Activated T-cell treated with anti-CD3 and anti-CD28 coated beads for 24 hours (primary cell): ENCODE data around the gene PKMYT1.
A peak's percentile ranks its signal among the peaks of the same experiment; 100 is the strongest.

Experiments used
- DNase-seq: peaks from one replicate; pipeline ENCODE4 v3.0.0-alpha.2; 2020; ENCODE audit warnings: low read depth

PKMYT1 gene

DNA sequence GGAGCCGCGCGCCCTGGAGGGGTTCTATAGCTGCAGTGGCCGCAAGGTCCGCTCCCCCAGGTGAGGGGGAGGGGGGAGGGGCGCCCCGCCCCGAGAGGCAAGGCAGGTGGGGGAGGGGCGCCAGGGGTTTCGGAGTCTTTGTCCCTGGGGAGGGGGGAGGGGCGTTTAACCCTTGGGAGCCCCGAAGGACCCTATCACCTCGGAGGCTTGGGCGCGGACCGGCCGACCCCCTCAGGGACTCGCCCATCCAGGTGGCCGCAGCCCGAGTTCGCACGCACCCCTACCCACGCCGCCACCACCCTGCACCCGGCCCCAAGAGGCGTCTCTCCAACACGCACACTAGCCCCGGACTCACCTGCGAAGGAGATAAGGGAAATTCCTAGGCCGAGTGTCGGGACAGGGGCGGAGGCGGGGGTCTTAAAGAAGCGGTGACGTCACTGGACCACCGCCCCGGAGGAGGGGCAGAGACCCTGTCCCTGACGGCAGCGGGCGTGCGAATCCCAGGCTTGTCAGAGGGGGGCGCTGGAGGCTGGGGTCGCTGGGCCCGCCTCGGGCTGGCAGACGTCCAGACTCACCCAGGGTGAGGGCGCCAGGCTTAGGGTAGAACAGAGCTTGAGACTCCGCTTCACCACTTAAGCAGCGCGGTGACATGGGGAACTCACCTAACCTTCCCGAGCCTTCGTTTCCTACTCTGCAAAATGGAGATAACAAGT, 37.7 kb upstream of the PKMYT1 start, which contains the start of gene CLDN6:
TSS of gene CLDN6 (minus strand) at position 390 of the 713 bp plus-strand sequence. CDS start 2,162 bp downstream, outside the sequence.
- DNase-seq = no peak

DNA sequence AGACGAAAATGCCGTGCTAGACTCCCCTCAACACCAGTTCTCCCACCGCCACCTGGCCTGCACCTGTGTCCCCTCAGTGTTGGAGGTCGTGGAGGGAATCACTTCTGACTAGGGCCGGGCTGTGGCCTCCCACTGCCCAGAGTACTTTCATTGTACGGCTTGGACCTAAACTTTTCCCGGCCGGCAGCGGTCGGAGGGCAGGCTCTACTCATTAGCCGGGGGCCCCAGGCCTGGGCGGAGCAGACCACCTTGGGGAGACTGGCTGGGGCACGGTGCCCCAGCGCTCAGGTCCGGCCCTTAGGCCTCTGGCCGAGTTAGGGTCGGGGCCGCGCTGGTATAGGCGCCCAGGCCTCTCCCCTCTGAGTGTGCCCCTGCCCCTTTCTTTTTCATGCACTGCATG, 37.1 kb upstream of the PKMYT1 start:
- no peak for DNase-seq

DNA sequence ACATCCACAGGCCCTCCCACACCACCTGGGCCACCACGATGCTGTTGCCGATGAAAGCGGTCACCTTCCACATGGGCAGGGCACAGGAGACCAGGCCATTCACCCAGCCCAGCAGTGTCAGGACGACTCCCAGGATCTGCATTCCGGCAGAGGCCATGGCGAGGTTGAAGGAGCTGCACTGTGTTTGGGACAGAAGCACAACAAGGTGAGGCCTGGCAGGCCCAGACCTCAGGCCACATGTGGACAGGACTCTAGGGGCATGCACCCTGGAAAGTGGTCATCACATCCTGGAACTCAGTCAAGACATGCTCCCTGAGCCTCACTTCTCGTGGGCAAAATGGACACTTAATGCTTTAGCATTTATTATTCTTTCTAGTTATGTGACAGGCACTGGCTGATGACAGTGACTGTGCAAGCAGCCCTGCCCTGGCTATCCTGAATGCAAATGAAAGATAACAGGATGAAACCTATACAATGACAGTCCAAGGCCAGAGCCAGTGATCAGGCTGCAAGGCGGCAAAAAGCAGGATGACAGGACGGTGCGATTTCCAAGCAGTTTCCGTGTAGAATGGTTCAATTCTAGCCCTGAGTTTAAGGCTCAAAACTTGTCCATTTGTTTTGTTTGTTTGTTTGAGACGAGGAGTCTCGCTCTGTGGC, 35.7 kb upstream of the PKMYT1 start:
- DNase-seq = no peak

DNA sequence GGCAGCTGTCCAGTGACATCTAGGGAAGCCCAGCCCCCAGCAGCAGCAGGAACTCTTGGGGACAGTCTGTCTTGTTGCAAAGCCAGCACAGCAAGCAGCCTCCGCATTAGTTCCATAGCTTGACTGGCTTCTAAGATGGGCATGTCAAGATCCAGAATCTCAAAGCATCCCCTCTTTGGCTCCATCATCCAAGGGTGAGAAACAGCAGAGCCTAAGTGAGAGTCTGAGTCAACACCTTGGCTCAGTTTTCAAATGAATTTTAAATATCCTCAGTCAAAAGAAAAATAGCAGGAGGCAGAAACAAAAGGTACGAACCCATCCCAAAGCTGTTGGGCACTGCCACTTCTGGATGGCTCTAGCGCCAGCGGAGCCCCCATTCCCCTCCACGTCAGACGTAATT, 34.7 kb upstream of the PKMYT1 start:
- DNase-seq = no peak

- DNase-seq = no peak
These were observed 33.9 kb upstream of the PKMYT1 start for GRCh38 chr16:3013998-3014690.

GRCh38 chr16:3013491-3013951, 33.3 kb upstream of the PKMYT1 start:
- no peak for DNase-seq

GRCh38 chr16:3012828-3013420, 32.7 kb upstream of the PKMYT1 start, which contains the start of gene CLDN9:
Gene CLDN9, plus strand, starts transcription at chr16:3012923. Its CDS starts 440 bp downstream, at chr16:3013363.
- no peak for DNase-seq

- DNase-seq = no peak
These were observed 32.0 kb upstream of the PKMYT1 start for GRCh38 chr16:3012246-3012645.

DNA sequence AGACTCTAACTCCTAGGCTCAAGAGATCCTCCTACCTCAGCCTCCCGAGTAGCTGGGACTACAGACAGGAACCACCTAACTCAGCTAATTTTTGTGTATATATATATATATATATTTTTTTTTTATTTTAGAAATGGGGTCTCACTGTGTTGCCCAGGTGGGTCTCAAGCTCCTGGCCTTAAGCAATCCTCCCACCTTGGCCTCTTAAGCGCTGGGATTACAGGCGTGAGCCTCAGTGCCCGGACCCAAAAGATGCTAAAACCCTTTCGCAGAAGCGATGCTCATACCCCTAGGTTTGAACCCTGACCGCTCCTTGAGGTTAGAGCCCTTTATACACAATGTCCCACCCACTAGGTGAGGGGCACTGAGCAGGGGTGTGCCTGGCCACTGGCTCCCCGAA, 30.3 kb upstream of the PKMYT1 start:
- no peak for DNase-seq

GRCh38 chr16:3009568-3010390, 29.5 kb upstream of the PKMYT1 start:
- no peak for DNase-seq

DNA sequence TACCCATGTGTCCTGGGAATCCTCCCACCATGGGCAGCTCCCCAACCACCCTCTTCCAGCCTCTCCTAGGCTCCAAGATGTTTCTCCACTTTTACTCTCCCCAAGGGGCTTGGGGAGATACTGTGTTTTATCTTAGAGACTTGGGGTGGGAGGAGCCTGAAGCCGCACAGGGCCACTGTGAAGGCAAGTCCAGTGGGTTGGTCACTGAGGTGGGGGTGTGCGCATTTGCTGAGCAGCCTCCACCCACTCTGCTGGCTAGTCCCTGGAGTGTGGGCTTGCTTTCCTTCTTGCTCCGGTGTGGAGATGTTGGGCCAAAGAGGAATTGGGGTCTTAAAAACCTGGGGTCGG, 28.4 kb upstream of the PKMYT1 start:
- DNase-seq = no peak

GRCh38 chr16:3007957-3008689, 27.9 kb upstream of the PKMYT1 start:
- no peak for DNase-seq

- DNase-seq = no peak
These were observed 27.1 kb upstream of the PKMYT1 start for GRCh38 chr16:3007059-3007956.

DNA sequence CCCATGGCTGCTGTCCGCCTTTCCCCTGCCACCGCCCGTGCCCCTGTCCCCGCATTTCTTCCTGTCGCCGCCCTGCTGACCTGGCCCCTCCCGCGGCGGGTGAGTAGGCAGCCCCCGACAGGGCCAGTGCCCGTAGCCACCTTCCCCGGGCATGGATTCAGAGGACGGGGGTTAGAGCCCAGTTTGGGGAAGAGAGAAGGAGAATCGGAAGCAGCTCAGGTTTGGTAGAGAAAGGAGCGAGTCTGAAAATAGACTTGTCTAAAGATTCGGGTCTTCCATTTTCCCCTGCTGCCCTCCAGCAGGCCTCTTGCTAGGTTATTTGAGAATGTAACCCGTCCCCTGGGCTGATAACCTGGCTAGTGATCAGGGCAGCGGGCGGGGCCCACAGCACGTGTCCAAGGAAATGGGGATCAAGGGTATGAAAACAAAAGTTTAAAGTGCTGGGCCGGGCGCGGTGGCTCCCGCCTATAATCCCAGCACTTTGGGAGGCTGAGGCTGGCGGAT, 24.6 kb upstream of the PKMYT1 start:
- DNase-seq = no peak

- DNase-seq = no peak
These were observed 24.1 kb upstream of the PKMYT1 start for GRCh38 chr16:3004319-3004718.

DNA sequence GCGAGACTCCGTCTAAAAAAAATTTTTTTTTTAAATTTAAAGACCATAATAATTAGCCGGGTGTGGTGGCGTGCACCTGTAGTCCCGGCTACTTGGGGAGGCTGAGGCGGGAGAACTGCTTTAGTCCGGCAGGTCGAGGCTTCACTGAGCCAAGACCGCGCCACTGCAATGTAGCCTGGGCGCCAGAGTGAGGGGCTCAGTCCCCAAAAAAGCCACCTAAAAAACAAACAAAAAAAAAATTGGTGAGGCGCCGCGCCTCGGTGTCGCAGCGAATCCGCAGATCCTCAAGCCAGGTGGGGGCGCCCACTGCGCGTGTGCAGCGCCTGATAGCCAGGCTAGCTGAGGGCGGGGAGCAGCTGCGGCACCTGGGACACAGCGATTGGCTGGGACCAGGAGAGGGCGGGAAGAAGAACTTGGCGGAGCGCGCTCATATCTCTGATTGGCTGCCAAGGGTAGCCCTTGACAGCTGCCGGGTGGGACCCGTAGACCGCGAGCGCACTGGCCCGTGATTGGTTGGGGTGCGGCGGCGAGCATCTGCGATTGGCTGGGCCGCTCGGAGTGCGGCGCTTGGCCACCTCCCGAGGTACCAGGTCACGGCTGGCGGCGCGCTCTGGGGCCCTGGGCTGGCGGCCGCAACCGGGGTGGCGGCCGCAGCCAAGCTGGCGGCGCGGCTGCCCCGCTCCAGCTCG, 23.5 kb upstream of the PKMYT1 start:
- peak; percentile 96 for DNase-seq

DNA sequence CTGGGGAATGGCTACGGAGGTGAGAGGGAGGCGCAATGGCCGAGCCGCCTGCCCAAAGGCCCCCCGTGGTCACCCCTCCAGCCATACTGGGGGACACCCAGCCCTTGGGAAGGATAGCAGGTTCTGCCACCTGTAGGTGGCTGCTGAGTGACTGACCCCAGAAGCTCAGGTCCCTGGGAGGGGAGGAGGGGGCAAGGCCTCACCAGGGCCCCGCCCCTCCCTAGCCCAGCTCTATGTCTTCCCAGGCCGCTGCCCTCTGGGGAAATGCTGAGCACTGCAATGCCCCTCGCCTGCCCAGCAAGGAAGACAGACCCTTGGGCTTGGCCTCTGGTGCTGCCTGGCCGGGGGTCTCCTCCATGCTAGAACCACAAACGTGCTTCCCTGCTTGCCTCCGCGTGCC, 21.1 kb upstream of the PKMYT1 start:
- no peak for DNase-seq

GRCh38 chr16:3000540-3000939, 20.3 kb upstream of the PKMYT1 start:
- no peak for DNase-seq

GRCh38 chr16:2999929-3000328, 19.7 kb upstream of the PKMYT1 start:
- DNase-seq = no peak
